HepG2 (cell line): ENCODE data around the gene COASY. TPM values are rescaled to one million over a fixed set of nuclear protein-coding genes. Genes with fewer than 3 reads are reported as not detected.

ENCODE experiments used
- ATAC-seq: fragments of 200-7000 bp; cut with Tn5 transposase; 3 replicates; pipeline ENCODE4 v1.9.1; 2020; ENCODE audit warnings: mild to moderate bottlenecking, moderate library complexity
- Bru-seq: library from RNA; stranded (reverse); fragments of 400-500 nt; gene quantifications from one replicate; lab custom pipeline; 2021; lab: Mats Ljungman, UMichigan
- BruChase-seq, 2 experiments: library from RNA; stranded (reverse); fragments of 400-500 nt; gene quantifications; one replicate each; lab custom pipeline; 2021; lab: Mats Ljungman, UMichigan
- BruUV-seq: library from RNA; stranded (reverse); fragments of 400-500 nt; replicated peaks from 2 replicates; lab custom pipeline; 2021; lab: Mats Ljungman, UMichigan
- CTCF ChIA-PET: fragments of 300-600 bp; formaldehyde crosslinking; extraction: SDS; loops from one replicate; lab custom pipeline; 2021; ENCODE audit warnings: low total read pairs, inconsistent platforms, low intra/inter-chr PET ratio; lab: Yijun Ruan, JAX
- POLR2A ChIA-PET: fragments of 350-600 bp; sonication (Branson Sonifier 250); formaldehyde crosslinking; loops from one replicate; lab custom pipeline; 2020; ENCODE audit warnings: antibody characterized with exemption, inconsistent platforms; lab: Yijun Ruan, JAX
- DNase-seq: peaks from one replicate; pipeline ENCODE4 v3.0.0-alpha.2; 2015; ENCODE audit warnings: low spot score
- FAIRE-seq: peaks from 3 replicates; lab custom pipeline; 2011; peaks lifted over from hg19 to GRCh38; lab: Jason Lieb, UNC
- H2AFZ ChIP-seq: one replicate; pipeline ENCODE4 v1.6.1; 2011; ENCODE audit warnings: low read length, inconsistent platforms
- H3K27ac ChIP-seq: fragments of 300-600 bp; 3 replicates; pipeline ENCODE4 v1.8.0; 2011; ENCODE audit warnings: mixed run types, mild to moderate bottlenecking, mixed read lengths, low read length, inconsistent platforms; ENCODE audit not compliant: insufficient read depth; ENCODE audit errors: extremely low read length
- H3K27me3 ChIP-seq, 2 experiments: fragments of 200-600 bp in 1 of 2; 2 replicates in 1 of 2; 3 replicates in 1 of 2; pipeline versions ENCODE4 v1.6.0 to v1.8.0; 2011; ENCODE audit warnings: low read length in 2 of 2, mild to moderate bottlenecking in 2 of 2, moderate library complexity in 2 of 2, inconsistent platforms in 1 of 2; ENCODE audit not compliant: insufficient read depth in 2 of 2, control insufficient read depth in 1 of 2
- H3K36me3 ChIP-seq, 2 experiments: fragments of 200-600 bp in 1 of 2; replicated peaks in 1 of 2; 2 replicates in 1 of 2; 3 replicates in 1 of 2; pipeline versions ENCODE4 v1.5.1 to v1.8.0; 2011; ENCODE audit warnings: low read length in 2 of 2, inconsistent platforms in 1 of 2; ENCODE audit not compliant: insufficient read depth in 2 of 2, control insufficient read depth in 1 of 2
- H3K4me1 ChIP-seq: 2 replicates; pipeline ENCODE4 v1.5.1; 2012; ENCODE audit warnings: low read length, inconsistent platforms; ENCODE audit not compliant: insufficient read depth
- H3K4me2 ChIP-seq: 2 replicates; pipeline ENCODE4 v1.6.0; 2011; ENCODE audit warnings: low read depth, low read length, inconsistent platforms
- H3K4me3 ChIP-seq, 3 experiments: fragments of 200-600 bp in 1 of 3; sonication (generic), shearing (Covaris generic) in 1 of 3; replicated peaks in 1 of 3; 2 replicates each; pipeline ENCODE4 v1.5.1; 2011 to 2016; ENCODE audit warnings: low read length in 3 of 3, inconsistent platforms in 2 of 3, low read depth in 2 of 3, mild to moderate bottlenecking in 2 of 3, control low read depth in 1 of 3, mixed read lengths in 1 of 3; ENCODE audit not compliant: insufficient read depth in 1 of 3
- H3K79me2 ChIP-seq: one replicate; pipeline ENCODE4 v1.6.1; 2011; ENCODE audit warnings: low read length, inconsistent platforms; ENCODE audit not compliant: insufficient read depth
- H3K9ac ChIP-seq: 2 replicates; pipeline ENCODE4 v1.6.0; 2011; ENCODE audit warnings: mild to moderate bottlenecking, low read depth, low read length, inconsistent platforms; ENCODE audit not compliant: insufficient read depth
- H3K9me3 ChIP-seq: 2 replicates; pipeline ENCODE4 v1.5.1; 2012; ENCODE audit warnings: mild to moderate bottlenecking, low read length
- H4K20me1 ChIP-seq: 2 replicates; pipeline ENCODE4 v1.6.0; 2011; ENCODE audit warnings: inconsistent platforms, mild to moderate bottlenecking, low read length, moderate library complexity; ENCODE audit not compliant: insufficient read depth
- ARID5B ChIP-seq: IDR thresholded peaks from 2 replicates; pipeline ENCODE4 v1.4.0; 2020; ENCODE audit warnings: mild to moderate bottlenecking, missing genetic modification reagents
- MYC ChIP-seq: sonication (generic); formaldehyde crosslinking; IDR thresholded peaks from 2 replicates; pipeline ENCODE4 v1.9.0; 2021; ENCODE audit warnings: missing genetic modification reagents, borderline replicate concordance
- TBL1XR1 ChIP-seq: fragments of 150-350 bp; IDR thresholded peaks from 2 replicates; pipeline ENCODE4 v1.6.1; 2014; ENCODE audit warnings: borderline replicate concordance, low read length; ENCODE audit not compliant: partially characterized antibody
- ZBTB7A ChIP-seq: sonication (generic); formaldehyde crosslinking; IDR thresholded peaks from 2 replicates; pipeline ENCODE4 v1.8.0; 2022; ENCODE audit warnings: mild to moderate bottlenecking, missing genetic modification reagents
- ZSCAN5A ChIP-seq: sonication (generic); formaldehyde crosslinking; IDR thresholded peaks from 2 replicates; pipeline ENCODE4 v1.8.0; 2022; ENCODE audit warnings: mild to moderate bottlenecking, missing genetic modification reagents, borderline replicate concordance
- WGBS: methylation state at CpG from one replicate; pipeline ENCODE4 v1.1.6; 2017; ENCODE audit warnings: low lambda C conversion rate; 5-methylcytosine and 5-hydroxymethylcytosine counted together
- in situ Hi-C: cut with HindIII; loops from 2 replicates; pipeline ENCODE4 v1.10.0; 2017; ENCODE audit warnings: low pct_unique_long_range_greater_than_20kb; ENCODE audit not compliant: extremely low pct_ligation_motif_present
- intact Hi-C: fragments of 100-400 bp; cut with micrococcal nuclease; formaldehyde crosslinking; loops from one replicate; pipeline ENCODE4 v1.10.0; 2022; ENCODE audit not compliant: unreplicated experiment
- long read RNA-seq, 2 experiments: library from RNA in 1 of 2; library from polyadenylated mRNA in 1 of 2; stranded (forward) in 1 of 2; unstranded in 1 of 2; transcript quantifications; one replicate each; pipeline ENCODE4 v2.0.0, GENCODE V29; 2019 to 2022
- polyA minus RNA-seq, 3 experiments: library from RNA; depleted of rRNA, polyadenylated mRNA; stranded (reverse); fragments of >200 nt; gene quantifications; 2 replicates each; pipeline ENCODE4 v1.2.3, GENCODE V29; 2011; ENCODE audit warnings: low replicate concordance in 1 of 3
- polyA plus RNA-seq, 8 experiments: library from polyadenylated mRNA; depleted of rRNA in 3 of 8; stranded (reverse) in 7 of 8; unstranded in 1 of 8; fragments of >200 nt; fragmentation: Illumina TruSeq in 4 of 8; extraction: Trizol in 4 of 8; gene quantifications; 2 replicates each; pipeline versions ENCODE4 v1.2.1 to v1.2.3, GENCODE V29; 2011 to 2016; ENCODE audit warnings: low read depth in 4 of 8, missing spikeins in 1 of 8, mixed read lengths in 1 of 8; ENCODE audit not compliant: insufficient read depth in 1 of 8
- total RNA-seq, 5 experiments: library from RNA; depleted of rRNA; stranded (reverse); fragments of >200 nt; fragmentation: Illumina TruSeq; extraction: Trizol; gene quantifications; 2 replicates each; pipeline ENCODE4 v1.2.3, GENCODE V29; 2016; ENCODE audit warnings: low read depth in 1 of 5
- TF ChIP-seq, protein P1 (sequence below): sonication (generic); formaldehyde crosslinking; IDR thresholded peaks from 2 replicates; pipeline ENCODE4 v1.4.0; 2020; ENCODE audit warnings: low read depth, mild to moderate bottlenecking, missing genetic modification reagents
- TF ChIP-seq, protein P2 (sequence below): sonication (generic); formaldehyde crosslinking; IDR thresholded peaks from 2 replicates; pipeline ENCODE4 v1.4.0; 2020; ENCODE audit warnings: missing genetic modification reagents, borderline replicate concordance

The COASY gene
- 90.7 and 115 TPM in 2 replicates for total RNA-seq (2016; rRNA removed; fragmentation: Illumina TruSeq; extraction: Trizol)
- total RNA-seq (2016; cell fraction: cytosol; rRNA removed; fragmentation: Illumina TruSeq; extraction: Trizol; ENCODE audit: low read depth): 22.2 and 24.7 TPM in 2 replicates
- 99.1 and 105 TPM in 2 replicates for total RNA-seq (2016; cell fraction: insoluble cytoplasmic fraction; rRNA removed; fragmentation: Illumina TruSeq; extraction: Trizol)
- 64.5 and 68.5 TPM in 2 replicates for total RNA-seq (2016; cell fraction: membrane; rRNA removed; fragmentation: Illumina TruSeq; extraction: Trizol)
- 102 and 126 TPM in 2 replicates for total RNA-seq (2016; cell fraction: nucleus; rRNA removed; fragmentation: Illumina TruSeq; extraction: Trizol)
- polyA plus RNA-seq (2011; rRNA removed): 125 and 158 TPM in 2 replicates
- polyA plus RNA-seq (2011; cell fraction: cytosol; rRNA removed): 60.6 and 76.3 TPM in 2 replicates
- 464 and 551 TPM in 2 replicates for polyA plus RNA-seq (2011; cell fraction: nucleus; rRNA removed)
- 189 and 231 TPM in 2 replicates for polyA plus RNA-seq (2012)
- polyA plus RNA-seq (2016; cell fraction: cytosol; fragmentation: Illumina TruSeq; extraction: Trizol; ENCODE audit: low read depth): 24.2 and 25.6 TPM in 2 replicates
- polyA plus RNA-seq (2016; cell fraction: insoluble cytoplasmic fraction; fragmentation: Illumina TruSeq; extraction: Trizol; ENCODE audit: low read depth): 120 and 149 TPM in 2 replicates
- 59.9 and 61.3 TPM in 2 replicates for polyA plus RNA-seq (2016; cell fraction: membrane; fragmentation: Illumina TruSeq; extraction: Trizol; ENCODE audit: low read depth)
- polyA plus RNA-seq (2016; cell fraction: nucleus; fragmentation: Illumina TruSeq; extraction: Trizol; ENCODE audit: insufficient read depth, low read depth): 256 and 260 TPM in 2 replicates
- polyA minus RNA-seq (2011; rRNA and poly(A)+ RNA removed; ENCODE audit: low replicate concordance): 127 and 141 TPM in 2 replicates
- polyA minus RNA-seq (2011; cell fraction: cytosol; rRNA and poly(A)+ RNA removed): 69.1 and 69.4 TPM in 2 replicates
- polyA minus RNA-seq (2011; cell fraction: nucleus; rRNA and poly(A)+ RNA removed): 69.1 and 80.1 TPM in 2 replicates
- Bru-seq, nascent RNA: percentile 95 among the genes with signal in this experiment
- percentile 99 among the genes with signal in this experiment for BruChase-seq, experiment 1, labeled RNA remaining after a 6-hour chase
- percentile 98 among the genes with signal in this experiment for BruChase-seq, experiment 2, labeled RNA remaining after a 2-hour chase
- long read RNA-seq, experiment 1, transcript COASY-202 (10 exons, 2,071 nt): minor isoform, 16 of 174 reads
- long read RNA-seq, experiment 1, transcript COASY-201 (9 exons, 2,458 nt): major isoform, 107 of 174 reads
- long read RNA-seq, experiment 1, transcript COASY-213 (7 exons, 2,225 nt): minor isoform, 6 of 174 reads
- long read RNA-seq, experiment 1, partial matches to known transcripts: 20 of 174 reads
- long read RNA-seq, experiment 1, other reads (novel, unspliced or antisense): 21 of 174 reads
- long read RNA-seq, experiment 2, transcript COASY-202 (10 exons, 2,071 nt): minor isoform, 12 of 504 reads
- long read RNA-seq, experiment 2, transcript COASY-213 (7 exons, 2,225 nt): minor isoform, 10 of 504 reads
- long read RNA-seq, experiment 2, transcript COASY-212 (2 exons, 716 nt): minor isoform, 10 of 504 reads
- long read RNA-seq, experiment 2, transcript COASY-201 (9 exons, 2,458 nt): major isoform, 214 of 504 reads
- long read RNA-seq, experiment 2, partial matches to known transcripts: 117 of 504 reads
- long read RNA-seq, experiment 2, other reads (novel, unspliced or antisense): 140 of 504 reads

DNA sequence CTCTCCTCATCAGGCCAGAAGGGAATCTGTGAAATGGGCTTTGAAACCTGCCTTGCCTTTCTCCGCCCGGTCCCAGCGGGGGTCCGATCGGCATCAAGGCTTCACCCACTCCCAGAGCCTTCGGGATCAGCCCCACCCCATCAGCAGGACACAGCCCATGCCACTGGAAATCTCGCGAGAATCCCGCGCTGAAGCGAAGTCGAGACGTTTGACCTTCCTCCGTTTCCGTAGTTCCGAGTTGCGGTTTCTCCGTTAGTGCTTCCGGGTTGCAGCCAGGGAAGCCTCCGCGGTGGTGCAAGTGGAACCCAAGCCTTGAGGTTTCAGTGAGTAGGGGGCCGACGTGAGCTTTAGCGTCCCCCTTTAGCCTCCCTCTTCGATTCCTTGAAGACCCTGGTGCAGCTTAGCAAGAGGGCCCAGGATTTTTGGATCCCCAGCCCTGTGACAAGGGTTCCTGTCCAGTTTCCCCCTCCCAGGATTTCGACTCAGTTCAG is at the start of gene COASY:
COASY (plus strand) TSS at position 252 of the 491 bp plus-strand sequence. CDS start 475 bp downstream, outside the sequence.
- in situ Hi-C loops: no loop called here
- Histone ChIP-seq H3K79me2 (peaks cover 26% of the 10 kb centered on the region), H3K27me3 (no peaks in the 10 kb centered on the region; a peak in 1 of 5 replicates), H3K4me3 (peak within 1 kb of the TSS; percentile 66 to 91 (median 79)), H3K9me3 (no peaks in the 10 kb centered on the region), H2AFZ (no peak within 1 kb of the TSS), H4K20me1 (no peaks in the 10 kb centered on the region), H3K36me3 (peaks cover 14 to 25% of the 10 kb centered on the region in 2 experiments), H3K9ac (peak within 1 kb of the TSS; percentile 94), H3K4me1 (peaks cover 53% of the 10 kb centered on the region), H3K27ac (peak within 1 kb of the TSS; percentile 91), H3K4me2 (peak within 1 kb of the TSS; percentile 82)
- 1% methylated on average over 24 of the region's 26 CpGs for WGBS
- BruUV-seq: no TSS peak
- DNase-seq (peak; percentile 98), ATAC-seq (peak; percentile 56), FAIRE-seq (peak; percentile 97)
- ChIA-PET POLR2A (interaction anchor here (0.6 to 7.6 kb wide), 6 partner anchors 9 to 114 kb away, joined by 3 to 128 read pairs (median 22); partner anchors contain the start of genes HSD17B1, NAGLU, PLEKHH3 and PSMC3IP), CTCF (interaction anchor here (1.1 kb wide), 1 partner anchor 16 kb away, joined by 3 read pairs; the partner anchor contains the start of gene PSMC3IP)
- intact Hi-C loops: no loop called here
- TF ChIP-seq, protein P1, sequence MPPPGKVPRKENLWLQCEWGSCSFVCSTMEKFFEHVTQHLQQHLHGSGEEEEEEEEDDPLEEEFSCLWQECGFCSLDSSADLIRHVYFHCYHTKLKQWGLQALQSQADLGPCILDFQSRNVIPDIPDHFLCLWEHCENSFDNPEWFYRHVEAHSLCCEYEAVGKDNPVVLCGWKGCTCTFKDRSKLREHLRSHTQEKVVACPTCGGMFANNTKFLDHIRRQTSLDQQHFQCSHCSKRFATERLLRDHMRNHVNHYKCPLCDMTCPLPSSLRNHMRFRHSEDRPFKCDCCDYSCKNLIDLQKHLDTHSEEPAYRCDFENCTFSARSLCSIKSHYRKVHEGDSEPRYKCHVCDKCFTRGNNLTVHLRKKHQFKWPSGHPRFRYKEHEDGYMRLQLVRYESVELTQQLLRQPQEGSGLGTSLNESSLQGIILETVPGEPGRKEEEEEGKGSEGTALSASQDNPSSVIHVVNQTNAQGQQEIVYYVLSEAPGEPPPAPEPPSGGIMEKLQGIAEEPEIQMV (CRISPR knock-in tag): no peak
- peak; percentile 74 for TF ChIP-seq ARID5B
- peak; percentile 90 for TF ChIP-seq TBL1XR1
- peak; percentile 70 for TF ChIP-seq MYC (CRISPR knock-in tag)
- peak; percentile 94; the same call in 1 of the 2 replicates for TF ChIP-seq ZSCAN5A
- TF ChIP-seq, protein P2, sequence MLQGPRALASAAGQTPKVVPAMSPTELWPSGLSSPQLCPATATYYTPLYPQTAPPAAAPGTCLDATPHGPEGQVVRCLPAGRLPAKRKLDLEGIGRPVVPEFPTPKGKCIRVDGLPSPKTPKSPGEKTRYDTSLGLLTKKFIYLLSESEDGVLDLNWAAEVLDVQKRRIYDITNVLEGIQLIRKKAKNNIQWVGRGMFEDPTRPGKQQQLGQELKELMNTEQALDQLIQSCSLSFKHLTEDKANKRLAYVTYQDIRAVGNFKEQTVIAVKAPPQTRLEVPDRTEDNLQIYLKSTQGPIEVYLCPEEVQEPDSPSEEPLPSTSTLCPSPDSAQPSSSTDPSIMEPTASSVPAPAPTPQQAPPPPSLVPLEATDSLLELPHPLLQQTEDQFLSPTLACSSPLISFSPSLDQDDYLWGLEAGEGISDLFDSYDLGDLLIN (CRISPR knock-in tag): 0 out of 2 replicates have a peak, but pooled peaks have one; percentile 47
- no peak for TF ChIP-seq ZBTB7A (CRISPR knock-in tag)
